ENCODE measurements around the gene TAMALIN. TPM values are rescaled to one million over a fixed set of nuclear protein-coding genes. Genes with fewer than 3 reads are reported as not detected.

Gene TAMALIN
- polyA plus RNA-seq, 1 donor from 2014 or later, result 6.1 TPM

DNA sequence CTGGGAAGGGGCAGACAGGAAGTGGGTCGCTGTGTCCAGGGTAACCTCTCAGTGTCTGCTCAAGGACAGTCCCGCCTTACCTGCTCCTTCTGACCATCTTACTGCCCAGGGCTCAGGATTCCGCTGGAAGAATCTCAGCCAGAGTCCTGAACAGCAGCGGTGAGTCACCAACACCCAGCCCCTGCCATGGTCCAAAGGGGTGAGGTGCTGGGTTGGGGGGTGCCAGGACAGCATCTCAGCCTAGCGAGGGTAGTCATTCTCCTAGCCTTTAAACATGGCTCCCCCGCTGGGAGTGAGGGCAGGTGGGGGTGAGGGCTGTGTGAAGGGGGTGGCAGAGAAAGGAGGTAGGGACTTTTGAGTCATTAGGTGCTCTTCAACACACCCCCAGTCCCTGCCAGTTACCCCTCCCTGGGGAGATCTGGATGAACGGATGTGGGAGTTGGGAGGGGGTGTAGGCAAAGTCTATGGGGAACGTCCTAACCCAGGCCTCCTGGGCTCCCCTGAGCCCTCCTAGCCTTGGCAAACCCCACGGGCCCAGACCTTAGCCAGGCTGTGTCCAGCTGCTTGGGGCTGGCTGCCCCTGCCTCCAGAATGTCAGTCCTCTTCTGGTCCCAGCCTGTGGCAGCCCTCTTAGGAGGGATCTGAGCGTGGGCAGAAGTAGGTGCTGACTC is 2.5 kb downstream of the TAMALIN start (continued):
- TF ChIP-seq, protein P1, sequence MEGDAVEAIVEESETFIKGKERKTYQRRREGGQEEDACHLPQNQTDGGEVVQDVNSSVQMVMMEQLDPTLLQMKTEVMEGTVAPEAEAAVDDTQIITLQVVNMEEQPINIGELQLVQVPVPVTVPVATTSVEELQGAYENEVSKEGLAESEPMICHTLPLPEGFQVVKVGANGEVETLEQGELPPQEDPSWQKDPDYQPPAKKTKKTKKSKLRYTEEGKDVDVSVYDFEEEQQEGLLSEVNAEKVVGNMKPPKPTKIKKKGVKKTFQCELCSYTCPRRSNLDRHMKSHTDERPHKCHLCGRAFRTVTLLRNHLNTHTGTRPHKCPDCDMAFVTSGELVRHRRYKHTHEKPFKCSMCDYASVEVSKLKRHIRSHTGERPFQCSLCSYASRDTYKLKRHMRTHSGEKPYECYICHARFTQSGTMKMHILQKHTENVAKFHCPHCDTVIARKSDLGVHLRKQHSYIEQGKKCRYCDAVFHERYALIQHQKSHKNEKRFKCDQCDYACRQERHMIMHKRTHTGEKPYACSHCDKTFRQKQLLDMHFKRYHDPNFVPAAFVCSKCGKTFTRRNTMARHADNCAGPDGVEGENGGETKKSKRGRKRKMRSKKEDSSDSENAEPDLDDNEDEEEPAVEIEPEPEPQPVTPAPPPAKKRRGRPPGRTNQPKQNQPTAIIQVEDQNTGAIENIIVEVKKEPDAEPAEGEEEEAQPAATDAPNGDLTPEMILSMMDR (IDR thresholded peaks at IDR 0.05; ENCODE audit: poor library complexity, severe bottlenecking), result no peak

DNA sequence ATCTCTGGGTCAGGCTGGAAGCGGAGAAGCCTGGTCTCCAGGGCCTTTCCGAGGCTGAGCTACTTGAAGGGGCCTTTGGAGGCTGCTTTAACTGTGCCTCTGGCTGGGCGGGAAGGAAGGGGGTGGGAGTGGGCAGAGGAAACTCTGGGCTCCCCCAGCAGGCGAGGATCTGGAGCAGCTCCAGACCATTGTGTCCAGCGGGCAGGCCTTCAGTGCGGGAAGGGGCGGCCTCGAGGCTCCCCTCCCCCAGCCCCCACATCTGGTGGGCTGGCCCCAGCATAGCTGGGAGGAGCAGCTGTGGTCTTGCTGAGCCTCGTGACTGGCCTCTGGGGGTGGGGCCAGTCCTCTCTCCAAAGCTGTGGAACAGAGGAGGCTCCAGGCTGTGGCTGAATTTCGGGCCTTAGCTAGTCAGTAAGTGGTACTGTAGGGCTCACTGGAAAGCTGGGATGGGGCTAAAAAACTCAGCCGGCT is 3.4 kb downstream of the TAMALIN start:
- Histone ChIP-seq H3K4me3 (ENCODE audit: low read length) (no peak overlapping the region), H3K4me2 (ENCODE audit: low read length) (no peak overlapping the region), H4K20me1 (ENCODE audit: insufficient read depth) (no peaks in the 10 kb centered on the region), H3K36me3 (ENCODE audit: insufficient read depth, low read length) (no peaks in the 10 kb centered on the region), H3K9me2 (ENCODE audit: insufficient read depth, low read length) (no peaks in the 10 kb centered on the region), H3F3A (ENCODE audit: insufficient read depth, low read length, poor library complexity, severe bottlenecking) (no peaks in the 10 kb centered on the region), H3K27ac (ENCODE audit: low read length) (no peak overlapping the region), H3K27me3 (ENCODE audit: insufficient read depth, low read depth, low read length) (peaks cover 29% of the 10 kb centered on the region), H2AFZ (ENCODE audit: low read depth, low read length) (no peak overlapping the region), H3K9ac (ENCODE audit: low read length) (no peak overlapping the region), H3K79me2 (replicated peaks; ENCODE audit: insufficient read depth, low read length) (no peaks in the 10 kb centered on the region), H3K9me3 (ENCODE audit: low read length) (no peaks in the 10 kb centered on the region)
- TF ChIP-seq POLR2AphosphoS5 (IDR thresholded peaks at IDR 0.05) (no peak), SMC3 (conservative IDR thresholded peaks at IDR 0.05; ENCODE audit: poor library complexity) (no peak), TAF1 (IDR thresholded peaks at IDR 0.05; ENCODE audit: low read depth) (no peak), EP300 (conservative IDR thresholded peaks at IDR 0.05; ENCODE audit: poor library complexity, severe bottlenecking) (no peak), RAD21 (conservative IDR thresholded peaks at IDR 0.05) (no peak), EZH2 (IDR thresholded peaks at IDR 0.05; ENCODE audit: borderline replicate concordance, insufficient read depth, low read length, poor library complexity, severe bottlenecking) (no peak), MXI1 (conservative IDR thresholded peaks at IDR 0.05; ENCODE audit: poor library complexity, severe bottlenecking) (no peak)
- TF ChIP-seq, protein P1 (IDR thresholded peaks at IDR 0.05; ENCODE audit: poor library complexity, severe bottlenecking), result no peak
- TF ChIP-seq, protein P2, sequence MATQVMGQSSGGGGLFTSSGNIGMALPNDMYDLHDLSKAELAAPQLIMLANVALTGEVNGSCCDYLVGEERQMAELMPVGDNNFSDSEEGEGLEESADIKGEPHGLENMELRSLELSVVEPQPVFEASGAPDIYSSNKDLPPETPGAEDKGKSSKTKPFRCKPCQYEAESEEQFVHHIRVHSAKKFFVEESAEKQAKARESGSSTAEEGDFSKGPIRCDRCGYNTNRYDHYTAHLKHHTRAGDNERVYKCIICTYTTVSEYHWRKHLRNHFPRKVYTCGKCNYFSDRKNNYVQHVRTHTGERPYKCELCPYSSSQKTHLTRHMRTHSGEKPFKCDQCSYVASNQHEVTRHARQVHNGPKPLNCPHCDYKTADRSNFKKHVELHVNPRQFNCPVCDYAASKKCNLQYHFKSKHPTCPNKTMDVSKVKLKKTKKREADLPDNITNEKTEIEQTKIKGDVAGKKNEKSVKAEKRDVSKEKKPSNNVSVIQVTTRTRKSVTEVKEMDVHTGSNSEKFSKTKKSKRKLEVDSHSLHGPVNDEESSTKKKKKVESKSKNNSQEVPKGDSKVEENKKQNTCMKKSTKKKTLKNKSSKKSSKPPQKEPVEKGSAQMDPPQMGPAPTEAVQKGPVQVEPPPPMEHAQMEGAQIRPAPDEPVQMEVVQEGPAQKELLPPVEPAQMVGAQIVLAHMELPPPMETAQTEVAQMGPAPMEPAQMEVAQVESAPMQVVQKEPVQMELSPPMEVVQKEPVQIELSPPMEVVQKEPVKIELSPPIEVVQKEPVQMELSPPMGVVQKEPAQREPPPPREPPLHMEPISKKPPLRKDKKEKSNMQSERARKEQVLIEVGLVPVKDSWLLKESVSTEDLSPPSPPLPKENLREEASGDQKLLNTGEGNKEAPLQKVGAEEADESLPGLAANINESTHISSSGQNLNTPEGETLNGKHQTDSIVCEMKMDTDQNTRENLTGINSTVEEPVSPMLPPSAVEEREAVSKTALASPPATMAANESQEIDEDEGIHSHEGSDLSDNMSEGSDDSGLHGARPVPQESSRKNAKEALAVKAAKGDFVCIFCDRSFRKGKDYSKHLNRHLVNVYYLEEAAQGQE (IDR thresholded peaks at IDR 0.05; ENCODE audit: borderline replicate concordance), result no peak

Measured in neural cell (in vitro differentiated cells).